ENCODE results near the gene UBN2. TPM values are rescaled to one million over a fixed set of nuclear protein-coding genes. Genes with fewer than 3 reads are reported as not detected.
A peak's percentile ranks its signal among the peaks of the same experiment; 100 is the strongest.

Gene UBN2
- 10 to 100 TPM; 16.1 to 21.7 (median 17.7) TPM for total RNA-seq
- 12.1 TPM for total RNA-seq (2013)
- total RNA-seq, result 13.1 to 75.3 (median 32.2) reads per million in 29 experiments

GRCh38 chr7:139230774-139231512 is at the start of gene UBN2:
UBN2 (plus strand) TSS chr7:139231237; CDS start chr7:139231485, 248 bp downstream.
- no peaks in the 10 kb centered on the region for H3K9me3 ChIP-seq
- Mint-ChIP-seq H3K27ac (peak within 1 kb of the TSS; percentile 92 to 95), H3K9me3 (no peaks in the 10 kb centered on the region), H3K36me3 (peaks cover 3% of the 10 kb centered on the region), H3K27me3 (peaks cover 0 to 4% of the 10 kb centered on the region in 2 donors), H3K4me1 (peaks cover 33 to 39% (median 35%) of the 10 kb centered on the region in 3 donors), H3K4me3 (peak within 1 kb of the TSS; percentile 99 to 100 (median 100))
- CTCF ChIA-PET, result no interaction called here
- H3K36me3 ChIP-seq (ENCODE audit: control insufficient read depth in 2 of 2, extremely low read depth in 1 of 2, insufficient read depth in 1 of 2, low read length in 1 of 2), result no peaks in the 10 kb centered on the region
- H3K27ac ChIP-seq (ENCODE audit: low read length), result peak within 1 kb of the TSS; percentile 72
- peak within 1 kb of the TSS; percentile 78 to 93 for H3K4me3 ChIP-seq (ENCODE audit: control insufficient read depth in 1 of 2, extremely low read depth in 1 of 2, low read length in 1 of 2)
- DNase-seq (peak; percentile 63 to 94 (median 74)), ATAC-seq (replicated peaks in 1 of 4) (peak; percentile 77 to 85 (median 83))
- WGBS (ENCODE audit: insufficient coverage), result 1% methylated on average over 61 of the region's 63 CpGs
- H3K4me1 ChIP-seq (ENCODE audit: control insufficient read depth in 1 of 2, extremely low read depth in 1 of 2, insufficient read depth in 2 of 2, low read length in 2 of 2), result peaks cover 15 to 17% of the 10 kb centered on the region in 2 experiments
- H3K27me3 ChIP-seq (replicated peaks in 1 of 2; ENCODE audit: control insufficient read depth in 2 of 2, extremely low read depth in 1 of 2, insufficient read depth in 2 of 2, low read length in 1 of 2), result peaks cover 0 to 5% of the 10 kb centered on the region in 2 experiments
- POLR2A ChIA-PET, result interaction anchor here in 1 of 2 donors (0.6 kb wide), 1 partner anchor 901 kb away, joined by 3 read pairs; no protein-coding TSS in a partner anchor

GRCh38 chr7:139181404-139181803 is 49.6 kb upstream of the UBN2 start:
- Histone ChIP-seq H3K4me1 (ENCODE audit: control insufficient read depth in 1 of 2, extremely low read depth in 1 of 2, insufficient read depth in 2 of 2, low read length in 2 of 2) (no peaks in the 10 kb centered on the region), H3K36me3 (ENCODE audit: control insufficient read depth in 2 of 2, extremely low read depth in 1 of 2, insufficient read depth in 1 of 2, low read length in 1 of 2) (peaks cover 0 to 2% of the 10 kb centered on the region in 2 donors), H3K4me3 (ENCODE audit: control insufficient read depth in 1 of 2, extremely low read depth in 1 of 2, low read length in 1 of 2) (no peak overlapping the region), H3K27me3 (replicated peaks in 1 of 2; ENCODE audit: control insufficient read depth in 2 of 2, extremely low read depth in 1 of 2, insufficient read depth in 2 of 2, low read length in 1 of 2) (no peaks in the 10 kb centered on the region), H3K27ac (ENCODE audit: low read length) (no peak overlapping the region), H3K9me3 (no peaks in the 10 kb centered on the region)
- Mint-ChIP-seq H3K27ac (no peak overlapping the region), H3K4me3 (no peak overlapping the region), H3K9me3 (no peaks in the 10 kb centered on the region), H3K4me1 (no peaks in the 10 kb centered on the region), H3K36me3 (peaks cover 17% of the 10 kb centered on the region), H3K27me3 (no peaks in the 10 kb centered on the region)
- DNase-seq, result no peak
- no CpG with 5 or more reads among the region's 2 CpGs for WGBS (ENCODE audit: insufficient coverage)
- CTCF ChIA-PET, result no interaction called here
- ATAC-seq (replicated peaks in 1 of 4), result no peak
- POLR2A ChIA-PET, result no interaction called here

GRCh38 chr7:139182363-139182762 is 48.7 kb upstream of the UBN2 start:
- H3K36me3 ChIP-seq (ENCODE audit: control insufficient read depth in 2 of 2, extremely low read depth in 1 of 2, insufficient read depth in 1 of 2, low read length in 1 of 2), result peaks cover 0 to 2% of the 10 kb centered on the region in 2 donors
- DNase-seq, result no peak
- no peak overlapping the region for H3K4me3 ChIP-seq (ENCODE audit: control insufficient read depth in 1 of 2, extremely low read depth in 1 of 2, low read length in 1 of 2)
- H3K27me3 ChIP-seq (replicated peaks in 1 of 2; ENCODE audit: control insufficient read depth in 2 of 2, extremely low read depth in 1 of 2, insufficient read depth in 2 of 2, low read length in 1 of 2), result no peaks in the 10 kb centered on the region
- Mint-ChIP-seq H3K9me3 (no peaks in the 10 kb centered on the region), H3K27ac (no peak overlapping the region), H3K36me3 (peaks cover 17% of the 10 kb centered on the region), H3K4me1 (no peaks in the 10 kb centered on the region), H3K4me3 (no peak overlapping the region), H3K27me3 (no peaks in the 10 kb centered on the region)
- H3K9me3 ChIP-seq, result no peaks in the 10 kb centered on the region
- WGBS (ENCODE audit: insufficient coverage), result 77% methylated on average over 1 of the region's 1 CpG
- POLR2A ChIA-PET, result no interaction called here
- no peaks in the 10 kb centered on the region for H3K4me1 ChIP-seq (ENCODE audit: control insufficient read depth in 1 of 2, extremely low read depth in 1 of 2, insufficient read depth in 2 of 2, low read length in 2 of 2)
- H3K27ac ChIP-seq (ENCODE audit: low read length), result no peak overlapping the region
- no peak for ATAC-seq (replicated peaks in 1 of 4)
- CTCF ChIA-PET, result no interaction called here

GRCh38 chr7:139183251-139183650 is 47.8 kb upstream of the UBN2 start:
- Histone ChIP-seq H3K4me1 (ENCODE audit: control insufficient read depth in 1 of 2, extremely low read depth in 1 of 2, insufficient read depth in 2 of 2, low read length in 2 of 2) (no peaks in the 10 kb centered on the region), H3K27ac (ENCODE audit: low read length) (no peak overlapping the region), H3K4me3 (ENCODE audit: control insufficient read depth in 1 of 2, extremely low read depth in 1 of 2, low read length in 1 of 2) (no peak overlapping the region), H3K9me3 (no peaks in the 10 kb centered on the region), H3K36me3 (ENCODE audit: control insufficient read depth in 2 of 2, extremely low read depth in 1 of 2, insufficient read depth in 1 of 2, low read length in 1 of 2) (peaks cover 0 to 2% of the 10 kb centered on the region in 2 donors), H3K27me3 (replicated peaks in 1 of 2; ENCODE audit: control insufficient read depth in 2 of 2, extremely low read depth in 1 of 2, insufficient read depth in 2 of 2, low read length in 1 of 2) (no peaks in the 10 kb centered on the region)
- no peak for ATAC-seq (replicated peaks in 1 of 4)
- no peak for DNase-seq
- H3K4me3 Mint-ChIP-seq, result no peak overlapping the region
- H3K4me1 Mint-ChIP-seq, result no peaks in the 10 kb centered on the region
- H3K27me3 Mint-ChIP-seq, result no peaks in the 10 kb centered on the region
- ChIA-PET CTCF (no interaction called here), POLR2A (no interaction called here)
- peaks cover 17% of the 10 kb centered on the region for H3K36me3 Mint-ChIP-seq
- no peaks in the 10 kb centered on the region for H3K9me3 Mint-ChIP-seq
- no peak overlapping the region for H3K27ac Mint-ChIP-seq
- no CpG with 5 or more reads among the region's 2 CpGs for WGBS (ENCODE audit: insufficient coverage)

- H3K27me3 ChIP-seq (replicated peaks in 1 of 2; ENCODE audit: control insufficient read depth in 2 of 2, extremely low read depth in 1 of 2, insufficient read depth in 2 of 2, low read length in 1 of 2), result no peaks in the 10 kb centered on the region
Observed at GRCh38 chr7:139183878-139184338, 47.1 kb upstream of the UBN2 start.

GRCh38 chr7:139186146-139186545 is 44.9 kb upstream of the UBN2 start:
- Histone ChIP-seq H3K27me3 (replicated peaks in 1 of 2; ENCODE audit: control insufficient read depth in 2 of 2, extremely low read depth in 1 of 2, insufficient read depth in 2 of 2, low read length in 1 of 2) (no peaks in the 10 kb centered on the region), H3K9me3 (no peaks in the 10 kb centered on the region), H3K36me3 (ENCODE audit: control insufficient read depth in 2 of 2, extremely low read depth in 1 of 2, insufficient read depth in 1 of 2, low read length in 1 of 2) (peaks cover 0 to 2% of the 10 kb centered on the region in 2 donors), H3K4me3 (ENCODE audit: control insufficient read depth in 1 of 2, extremely low read depth in 1 of 2, low read length in 1 of 2) (no peak overlapping the region), H3K4me1 (ENCODE audit: control insufficient read depth in 1 of 2, extremely low read depth in 1 of 2, insufficient read depth in 2 of 2, low read length in 2 of 2) (no peaks in the 10 kb centered on the region), H3K27ac (ENCODE audit: low read length) (no peak overlapping the region)
- no peak for ATAC-seq (replicated peaks in 1 of 4)
- ChIA-PET POLR2A (no interaction called here), CTCF (no interaction called here)
- Mint-ChIP-seq H3K27me3 (no peaks in the 10 kb centered on the region), H3K9me3 (no peaks in the 10 kb centered on the region), H3K36me3 (peaks cover 26% of the 10 kb centered on the region), H3K27ac (no peak overlapping the region), H3K4me3 (no peak overlapping the region), H3K4me1 (no peaks in the 10 kb centered on the region)
- WGBS (ENCODE audit: insufficient coverage), result 93% methylated on average over 2 of the region's 2 CpGs
- no peak for DNase-seq

More at GRCh38 chr7:139183878-139184338, 47.1 kb upstream of the UBN2 start:
- Histone ChIP-seq H3K4me1 (ENCODE audit: control insufficient read depth in 1 of 2, extremely low read depth in 1 of 2, insufficient read depth in 2 of 2, low read length in 2 of 2) (no peaks in the 10 kb centered on the region), H3K4me3 (ENCODE audit: control insufficient read depth in 1 of 2, extremely low read depth in 1 of 2, low read length in 1 of 2) (no peak overlapping the region), H3K9me3 (no peaks in the 10 kb centered on the region), H3K27ac (ENCODE audit: low read length) (no peak overlapping the region), H3K36me3 (ENCODE audit: control insufficient read depth in 2 of 2, extremely low read depth in 1 of 2, insufficient read depth in 1 of 2, low read length in 1 of 2) (peaks cover 0 to 2% of the 10 kb centered on the region in 2 donors)
- CTCF ChIA-PET, result interaction anchor here in 1 of 2 donors (0.6 kb wide), 1 partner anchor 67 kb away, joined by 5 read pairs; no protein-coding TSS in a partner anchor
- Mint-ChIP-seq H3K4me3 (no peak overlapping the region), H3K36me3 (peaks cover 20% of the 10 kb centered on the region), H3K9me3 (no peaks in the 10 kb centered on the region), H3K4me1 (no peaks in the 10 kb centered on the region), H3K27ac (no peak overlapping the region), H3K27me3 (no peaks in the 10 kb centered on the region)
- POLR2A ChIA-PET, result no interaction called here
- WGBS (ENCODE audit: insufficient coverage), result 47% methylated on average over 4 of the region's 7 CpGs
- DNase-seq (no peak), ATAC-seq (replicated peaks in 1 of 4) (no peak)

All from T-cell (primary cell).